Astrocyte of the spinal cord (primary cell): ENCODE data around the gene STARD8.

Experiments used
- DNase-seq: peaks from one replicate; pipeline ENCODE4 v3.0.0; 2011; ENCODE audit warnings: low read depth, low spot score
- H3K4me3 ChIP-seq: 2 replicates; pipeline ENCODE4 v1.5.1; 2011; ENCODE audit warnings: low read depth, mild to moderate bottlenecking, low read length, moderate library complexity
- CTCF ChIP-seq: IDR thresholded peaks from 2 replicates; pipeline ENCODE4 v1.5.1; 2012; ENCODE audit warnings: low read depth, mild to moderate bottlenecking, low read length, inconsistent platforms
- in situ Hi-C: cut with HindIII; loops from 2 replicates; pipeline ENCODE4 v1.10.0; 2017; ENCODE audit warnings: low sequenced_read_pairs

Gene STARD8

GRCh38 chrX:68743754-68744153 is 96.3 kb downstream of the STARD8 start:
- DNase-seq: no peak
- in situ Hi-C loops: no loop called here
- no peak for TF ChIP-seq CTCF
- no peak overlapping the region for H3K4me3 ChIP-seq

- no peak for DNase-seq
- H3K4me3 ChIP-seq: no peak overlapping the region
- in situ Hi-C loops: no loop called here
- TF ChIP-seq CTCF: no peak
Observed at GRCh38 chrX:68746988-68747387, 99.5 kb downstream of the STARD8 start.

GRCh38 chrX:68748030-68748429 is 100.6 kb downstream of the STARD8 start:
- DNase-seq: no peak
- TF ChIP-seq CTCF: no peak
- no peak overlapping the region for H3K4me3 ChIP-seq
- in situ Hi-C loops: no loop called here

GRCh38 chrX:68749426-68749825 is 102.0 kb downstream of the STARD8 start:
- DNase-seq: no peak
- in situ Hi-C loops: no loop called here
- H3K4me3 ChIP-seq: no peak overlapping the region
- TF ChIP-seq CTCF: no peak

- no peak for DNase-seq
Observed at GRCh38 chrX:68750316-68750715, 102.8 kb downstream of the STARD8 start.

GRCh38 chrX:68751372-68751771 is 103.9 kb downstream of the STARD8 start:
- DNase-seq: no peak
- in situ Hi-C loops: no loop called here
- TF ChIP-seq CTCF: no peak

More at GRCh38 chrX:68750316-68750715, 102.8 kb downstream of the STARD8 start:
- in situ Hi-C loops: no loop called here
- H3K4me3 ChIP-seq: no peak overlapping the region
- no peak for TF ChIP-seq CTCF

GRCh38 chrX:68753218-68753617 is 105.8 kb downstream of the STARD8 start:
- TF ChIP-seq CTCF: no peak
- no peak overlapping the region for H3K4me3 ChIP-seq
- DNase-seq: no peak
- in situ Hi-C loops: no loop called here

More at GRCh38 chrX:68751372-68751771, 103.9 kb downstream of the STARD8 start:
- H3K4me3 ChIP-seq: no peak overlapping the region
